Epidermal melanocyte (primary cell): ENCODE results near the gene SKI.
"Not testable (repeated sequence)": the region's sequence is repeated elsewhere in the genome, so short reads cannot be mapped to it uniquely, and the experiment has no call there.

ENCODE experiments used
- DNase-seq: peaks from one replicate; pipeline ENCODE4 v3.0.0; 2011; ENCODE audit warnings: low spot score; ENCODE audit not compliant: insufficient read length

Gene SKI

GRCh38 chr1:2259668-2260402, 31.7 kb downstream of the SKI start:
- DNase-seq = no peak

GRCh38 chr1:2260470-2260869, 32.4 kb downstream of the SKI start:
- not testable (repeated sequence) for DNase-seq

- no peak for DNase-seq
Measured at GRCh38 chr1:2260917-2261316, 32.8 kb downstream of the SKI start.

- not testable (repeated sequence) for DNase-seq
Measured at GRCh38 chr1:2261476-2262395, 33.6 kb downstream of the SKI start.

GRCh38 chr1:2266301-2266975, 38.3 kb downstream of the SKI start:
- no peak for DNase-seq

GRCh38 chr1:2267051-2267830, 39.1 kb downstream of the SKI start:
- DNase-seq = no peak

- no peak for DNase-seq
Measured at GRCh38 chr1:2267862-2268261, 39.7 kb downstream of the SKI start.

- DNase-seq = no peak
Measured at GRCh38 chr1:2268285-2269056, 40.4 kb downstream of the SKI start.

- DNase-seq = no peak
Measured at GRCh38 chr1:2269193-2269921, 41.2 kb downstream of the SKI start.

GRCh38 chr1:2269922-2270259, 41.8 kb downstream of the SKI start:
- no peak for DNase-seq

- no peak for DNase-seq
Measured at GRCh38 chr1:2270260-2271100, 42.4 kb downstream of the SKI start.

GRCh38 chr1:2271211-2271721, 43.1 kb downstream of the SKI start:
- no peak for DNase-seq

GRCh38 chr1:2271841-2272655, 43.9 kb downstream of the SKI start:
- DNase-seq = no peak

GRCh38 chr1:2272686-2273400, 44.7 kb downstream of the SKI start:
- DNase-seq = no peak

- DNase-seq = no peak
Measured at GRCh38 chr1:2273401-2274090, 45.4 kb downstream of the SKI start.

- DNase-seq = no peak
Measured at GRCh38 chr1:2274231-2274928, 46.3 kb downstream of the SKI start.
